A549 (cell line): ENCODE results near the gene CD83.

Source experiments
- CHD4 ChIP-seq: fragments of 200-600 bp; sonication (generic); IDR thresholded peaks from 2 replicates; pipeline ENCODE4 v1.6.1; 2016; ENCODE audit warnings: antibody characterized with exemption, mild to moderate bottlenecking, borderline replicate concordance
- TF ChIP-seq, protein P1 (sequence below): fragments of >200 bp; sonication (Bioruptor Twin); formaldehyde crosslinking; IDR thresholded peaks from 3 replicates; pipeline ENCODE4 v1.5.1; 2016

DNA sequence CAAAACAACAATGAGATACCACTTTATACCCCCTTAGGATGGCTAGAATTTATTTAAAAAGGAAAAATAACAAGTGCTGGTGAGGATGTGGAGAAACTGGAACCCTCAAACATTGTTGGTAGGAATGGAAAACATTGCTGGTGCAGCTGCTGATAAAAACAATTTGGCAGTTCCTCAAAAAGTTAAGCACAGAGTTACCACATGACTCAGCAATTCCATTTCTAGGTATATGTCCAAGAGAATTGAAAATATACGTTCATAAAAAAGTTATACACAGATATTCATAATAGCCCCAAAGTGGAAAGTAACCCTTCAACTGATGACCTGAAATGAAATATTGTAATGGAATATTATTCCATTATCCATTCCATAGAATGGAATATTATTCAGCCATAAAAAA is 55.0 kb downstream of the CD83 start:
- no peak for TF ChIP-seq CHD4
- TF ChIP-seq, protein P1, sequence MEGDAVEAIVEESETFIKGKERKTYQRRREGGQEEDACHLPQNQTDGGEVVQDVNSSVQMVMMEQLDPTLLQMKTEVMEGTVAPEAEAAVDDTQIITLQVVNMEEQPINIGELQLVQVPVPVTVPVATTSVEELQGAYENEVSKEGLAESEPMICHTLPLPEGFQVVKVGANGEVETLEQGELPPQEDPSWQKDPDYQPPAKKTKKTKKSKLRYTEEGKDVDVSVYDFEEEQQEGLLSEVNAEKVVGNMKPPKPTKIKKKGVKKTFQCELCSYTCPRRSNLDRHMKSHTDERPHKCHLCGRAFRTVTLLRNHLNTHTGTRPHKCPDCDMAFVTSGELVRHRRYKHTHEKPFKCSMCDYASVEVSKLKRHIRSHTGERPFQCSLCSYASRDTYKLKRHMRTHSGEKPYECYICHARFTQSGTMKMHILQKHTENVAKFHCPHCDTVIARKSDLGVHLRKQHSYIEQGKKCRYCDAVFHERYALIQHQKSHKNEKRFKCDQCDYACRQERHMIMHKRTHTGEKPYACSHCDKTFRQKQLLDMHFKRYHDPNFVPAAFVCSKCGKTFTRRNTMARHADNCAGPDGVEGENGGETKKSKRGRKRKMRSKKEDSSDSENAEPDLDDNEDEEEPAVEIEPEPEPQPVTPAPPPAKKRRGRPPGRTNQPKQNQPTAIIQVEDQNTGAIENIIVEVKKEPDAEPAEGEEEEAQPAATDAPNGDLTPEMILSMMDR: no peak
